Astrocyte (in vitro differentiated cells and primary cell): ENCODE measurements around the gene PLLP.

Source experiments
- EZH2 ChIP-seq: IDR thresholded peaks from 2 replicates; pipeline ENCODE4 v1.6.1; 2012; ENCODE audit warnings: mild to moderate bottlenecking, low read length, inconsistent platforms; ENCODE audit not compliant: insufficient read depth
- TF ChIP-seq, protein P1 (sequence below): IDR thresholded peaks from 2 replicates; pipeline ENCODE4 v1.5.1; 2011; ENCODE audit warnings: low read depth, mild to moderate bottlenecking, inconsistent platforms, low read length, moderate library complexity; ENCODE audit not compliant: insufficient read depth

DNA sequence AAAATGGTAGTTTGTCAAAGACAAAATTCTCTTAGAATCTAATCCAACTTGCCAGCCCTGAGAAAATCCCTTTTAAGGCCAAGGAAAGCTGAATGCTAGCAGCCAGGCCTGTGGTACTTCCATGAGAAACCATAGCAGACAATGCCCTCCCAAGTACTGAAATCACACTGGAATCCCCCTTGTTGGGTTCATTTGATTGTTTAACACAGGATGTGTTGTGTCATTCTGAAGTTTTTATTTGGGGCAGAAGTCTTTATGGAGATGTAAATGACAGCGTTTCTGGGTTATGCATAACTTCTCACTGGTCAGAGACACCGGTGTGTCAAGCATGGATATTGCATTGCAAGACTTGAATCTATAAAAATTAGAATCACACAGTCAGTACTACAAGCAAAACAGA lies 45.4 kb downstream of the PLLP start:
- TF ChIP-seq, protein P1, sequence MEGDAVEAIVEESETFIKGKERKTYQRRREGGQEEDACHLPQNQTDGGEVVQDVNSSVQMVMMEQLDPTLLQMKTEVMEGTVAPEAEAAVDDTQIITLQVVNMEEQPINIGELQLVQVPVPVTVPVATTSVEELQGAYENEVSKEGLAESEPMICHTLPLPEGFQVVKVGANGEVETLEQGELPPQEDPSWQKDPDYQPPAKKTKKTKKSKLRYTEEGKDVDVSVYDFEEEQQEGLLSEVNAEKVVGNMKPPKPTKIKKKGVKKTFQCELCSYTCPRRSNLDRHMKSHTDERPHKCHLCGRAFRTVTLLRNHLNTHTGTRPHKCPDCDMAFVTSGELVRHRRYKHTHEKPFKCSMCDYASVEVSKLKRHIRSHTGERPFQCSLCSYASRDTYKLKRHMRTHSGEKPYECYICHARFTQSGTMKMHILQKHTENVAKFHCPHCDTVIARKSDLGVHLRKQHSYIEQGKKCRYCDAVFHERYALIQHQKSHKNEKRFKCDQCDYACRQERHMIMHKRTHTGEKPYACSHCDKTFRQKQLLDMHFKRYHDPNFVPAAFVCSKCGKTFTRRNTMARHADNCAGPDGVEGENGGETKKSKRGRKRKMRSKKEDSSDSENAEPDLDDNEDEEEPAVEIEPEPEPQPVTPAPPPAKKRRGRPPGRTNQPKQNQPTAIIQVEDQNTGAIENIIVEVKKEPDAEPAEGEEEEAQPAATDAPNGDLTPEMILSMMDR = no peak
- no peak for TF ChIP-seq EZH2
